Type B pancreatic cell (in vitro differentiated cells): ENCODE measurements around the gene BTRC. TPM values are rescaled to one million over a fixed set of nuclear protein-coding genes. Genes with fewer than 3 reads are reported as not detected.
A peak's percentile ranks its signal among the peaks of the same experiment; 100 is the strongest.

Source experiments
- DNase-seq: peaks from one replicate; pipeline ENCODE4 v3.0.0; 2021; ENCODE audit warnings: mixed read lengths; ENCODE audit not compliant: unreplicated experiment; ENCODE audit errors: extremely low spot score
- H3K27ac Mint-ChIP-seq: 2 replicates; pipeline ENCODE4 v1.8.0; 2021; ENCODE audit warnings: mild to moderate bottlenecking, mixed read lengths
- H3K27me3 Mint-ChIP-seq: 2 replicates; pipeline ENCODE4 v1.8.0; 2021; ENCODE audit warnings: mixed read lengths
- H3K36me3 Mint-ChIP-seq: 2 replicates; pipeline ENCODE4 v1.8.0; 2021; ENCODE audit warnings: mixed read lengths
- H3K4me1 Mint-ChIP-seq: one replicate; pipeline ENCODE4 v1.8.0; 2021; ENCODE audit warnings: mixed read lengths; ENCODE audit not compliant: unreplicated experiment
- H3K4me3 Mint-ChIP-seq: 2 replicates; pipeline ENCODE4 v1.8.0; 2021; ENCODE audit warnings: mild to moderate bottlenecking, mixed read lengths
- H3K9me3 Mint-ChIP-seq: 2 replicates; pipeline ENCODE4 v1.8.0; 2021; ENCODE audit warnings: mixed read lengths
- total RNA-seq: library from RNA; stranded (reverse); gene quantifications from 2 replicates; pipeline ENCODE4 v1.2.1, GENCODE V29; 2021; ENCODE audit warnings: low replicate concordance
- TF ChIP-seq, protein P1 (sequence below): fragments of 200-600 bp; sonication (generic); conservative IDR thresholded peaks from 2 replicates; pipeline ENCODE4 v1.5.0; 2021; ENCODE audit warnings: antibody characterized with exemption, mild to moderate bottlenecking

BTRC gene
- total RNA-seq, 1 donor from 2014 or later: 35.2 TPM

DNA sequence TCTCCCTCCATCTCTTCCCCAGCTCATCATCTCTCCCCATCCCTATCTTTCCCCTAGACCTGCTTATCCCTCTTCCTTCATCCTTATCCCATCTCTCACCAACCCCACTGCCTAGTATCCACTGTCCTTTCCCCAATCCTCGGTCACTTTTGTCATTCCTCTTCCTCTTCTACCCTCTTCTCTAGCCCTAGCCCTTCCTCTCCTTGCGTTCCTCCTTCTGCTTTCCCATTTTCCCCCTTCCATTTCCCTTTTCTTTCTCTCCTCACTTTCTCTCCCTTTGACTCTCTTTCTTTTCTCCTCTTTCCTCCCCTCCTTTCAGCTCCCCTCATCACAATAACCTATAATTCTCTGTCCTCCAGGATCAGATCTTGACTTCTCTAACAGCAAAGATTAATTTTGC is 150.5 kb downstream of the BTRC start:
- DNase-seq: no peak
- H3K9me3 Mint-ChIP-seq: no peaks in the 10 kb centered on the region
- peaks cover 6% of the 10 kb centered on the region for H3K27me3 Mint-ChIP-seq
- no peak overlapping the region for H3K4me3 Mint-ChIP-seq
- no peak overlapping the region for H3K27ac Mint-ChIP-seq
- TF ChIP-seq, protein P1, sequence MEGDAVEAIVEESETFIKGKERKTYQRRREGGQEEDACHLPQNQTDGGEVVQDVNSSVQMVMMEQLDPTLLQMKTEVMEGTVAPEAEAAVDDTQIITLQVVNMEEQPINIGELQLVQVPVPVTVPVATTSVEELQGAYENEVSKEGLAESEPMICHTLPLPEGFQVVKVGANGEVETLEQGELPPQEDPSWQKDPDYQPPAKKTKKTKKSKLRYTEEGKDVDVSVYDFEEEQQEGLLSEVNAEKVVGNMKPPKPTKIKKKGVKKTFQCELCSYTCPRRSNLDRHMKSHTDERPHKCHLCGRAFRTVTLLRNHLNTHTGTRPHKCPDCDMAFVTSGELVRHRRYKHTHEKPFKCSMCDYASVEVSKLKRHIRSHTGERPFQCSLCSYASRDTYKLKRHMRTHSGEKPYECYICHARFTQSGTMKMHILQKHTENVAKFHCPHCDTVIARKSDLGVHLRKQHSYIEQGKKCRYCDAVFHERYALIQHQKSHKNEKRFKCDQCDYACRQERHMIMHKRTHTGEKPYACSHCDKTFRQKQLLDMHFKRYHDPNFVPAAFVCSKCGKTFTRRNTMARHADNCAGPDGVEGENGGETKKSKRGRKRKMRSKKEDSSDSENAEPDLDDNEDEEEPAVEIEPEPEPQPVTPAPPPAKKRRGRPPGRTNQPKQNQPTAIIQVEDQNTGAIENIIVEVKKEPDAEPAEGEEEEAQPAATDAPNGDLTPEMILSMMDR: no peak
- H3K36me3 Mint-ChIP-seq: no peaks in the 10 kb centered on the region
- H3K4me1 Mint-ChIP-seq: peaks cover 15% of the 10 kb centered on the region

DNA sequence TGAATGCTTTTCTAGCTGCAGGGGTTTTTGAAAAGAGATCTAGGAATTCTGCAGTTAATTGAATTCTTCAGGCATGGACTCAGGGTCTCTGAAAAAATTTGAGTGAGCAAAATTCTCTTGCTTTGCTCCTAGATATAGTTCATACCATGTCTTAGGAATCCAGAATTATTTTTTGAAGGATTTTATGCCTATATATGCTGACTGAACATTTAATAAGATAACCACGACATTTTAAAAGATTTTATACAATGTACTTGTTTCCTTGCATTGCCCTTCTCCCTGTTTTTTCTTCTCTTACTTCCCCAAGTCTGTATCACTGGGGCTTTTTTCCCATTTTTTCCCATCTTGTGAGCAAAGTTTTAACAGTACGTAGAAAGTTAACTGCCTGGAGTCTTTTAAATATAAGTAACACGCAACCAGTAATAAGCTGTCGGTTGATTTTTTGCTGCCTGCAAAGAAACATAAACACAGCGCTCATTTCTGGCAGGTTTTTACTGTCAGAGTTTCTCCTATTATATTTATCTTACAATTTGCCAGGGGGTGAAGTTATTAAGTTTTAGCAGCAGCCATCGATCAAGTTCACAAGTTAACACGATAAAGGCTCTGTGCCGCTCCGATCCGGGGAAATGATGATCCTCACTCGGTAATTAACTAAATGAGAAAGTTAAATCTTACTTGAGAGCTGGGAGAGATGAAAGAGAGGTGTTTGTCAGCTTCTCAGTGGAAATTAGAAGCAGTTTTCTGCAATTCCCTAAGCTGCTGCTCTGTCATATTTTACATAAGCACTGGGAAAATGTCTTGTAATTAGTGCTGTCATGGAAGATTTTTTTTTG is 153.1 kb downstream of the BTRC start:
- no peaks in the 10 kb centered on the region for H3K36me3 Mint-ChIP-seq
- peaks cover 15% of the 10 kb centered on the region for H3K4me1 Mint-ChIP-seq
- H3K27ac Mint-ChIP-seq: no peak overlapping the region
- DNase-seq: no peak
- TF ChIP-seq, protein P1: no peak
- peak overlapping the region; percentile 3 for H3K4me3 Mint-ChIP-seq
- H3K27me3 Mint-ChIP-seq: peaks cover 6% of the 10 kb centered on the region
- no peaks in the 10 kb centered on the region for H3K9me3 Mint-ChIP-seq

GRCh38 chr10:101507828-101508227 is 153.9 kb downstream of the BTRC start:
- H3K9me3 Mint-ChIP-seq: no peaks in the 10 kb centered on the region
- peaks cover 15% of the 10 kb centered on the region for H3K4me1 Mint-ChIP-seq
- peaks cover 6% of the 10 kb centered on the region for H3K27me3 Mint-ChIP-seq
- DNase-seq: no peak
- H3K36me3 Mint-ChIP-seq: no peaks in the 10 kb centered on the region
- no peak overlapping the region for H3K27ac Mint-ChIP-seq
- H3K4me3 Mint-ChIP-seq: no peak overlapping the region
- TF ChIP-seq, protein P1: no peak

DNA sequence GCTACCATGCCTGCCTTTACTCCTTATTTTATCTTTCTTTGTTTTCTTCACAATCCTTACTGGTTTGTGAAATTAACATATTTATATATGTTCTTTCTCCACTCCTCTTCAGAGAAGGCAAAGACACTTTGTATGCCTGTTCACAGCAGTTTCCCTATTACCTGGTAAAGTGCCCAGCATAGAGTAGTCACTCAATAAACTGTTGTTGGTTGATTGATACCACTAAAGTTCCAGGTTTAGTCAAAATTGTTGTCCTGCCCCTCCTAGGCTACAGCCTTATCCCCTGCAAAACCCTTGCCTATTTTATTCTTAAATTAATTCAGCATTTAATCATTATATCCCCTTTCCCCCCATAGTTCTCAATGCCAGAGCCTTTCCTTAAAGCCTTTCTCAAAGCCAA is 158.0 kb downstream of the BTRC start:
- H3K4me1 Mint-ChIP-seq: peaks cover 7% of the 10 kb centered on the region
- TF ChIP-seq, protein P1: no peak

DNA sequence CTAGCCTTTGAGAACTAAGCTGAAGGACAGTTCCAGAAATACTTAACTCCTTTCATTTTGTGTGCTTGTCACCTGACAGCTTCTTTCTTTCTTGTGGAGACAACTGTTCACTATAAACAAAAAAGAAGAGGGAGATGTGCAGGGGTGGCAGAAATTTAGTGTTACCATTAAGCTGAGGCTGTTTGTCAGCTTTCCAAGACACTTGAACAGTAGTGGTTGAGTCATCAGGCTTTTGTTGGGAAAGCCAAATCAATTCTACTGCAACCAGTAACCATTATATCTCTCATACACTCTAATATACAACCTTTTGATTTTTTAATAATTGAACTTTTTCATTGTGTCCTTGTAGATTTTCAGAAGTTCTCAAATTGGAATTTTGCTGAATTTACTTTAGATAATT is 158.8 kb downstream of the BTRC start:
- TF ChIP-seq, protein P1: no peak
- Mint-ChIP-seq H3K36me3 (no peaks in the 10 kb centered on the region), H3K4me3 (no peak overlapping the region), H3K27ac (no peak overlapping the region), H3K4me1 (no peaks in the 10 kb centered on the region), H3K27me3 (no peaks in the 10 kb centered on the region), H3K9me3 (no peaks in the 10 kb centered on the region)
- DNase-seq: no peak

More for the DNA sequence above, 158.0 kb downstream of the BTRC start:
- no peaks in the 10 kb centered on the region for H3K9me3 Mint-ChIP-seq
- H3K4me3 Mint-ChIP-seq: no peak overlapping the region
- no peaks in the 10 kb centered on the region for H3K27me3 Mint-ChIP-seq
- H3K27ac Mint-ChIP-seq: no peak overlapping the region
- DNase-seq: no peak
- H3K36me3 Mint-ChIP-seq: no peaks in the 10 kb centered on the region
